ENCODE measurements around the gene DCAF7. TPM values are rescaled to one million over a fixed set of nuclear protein-coding genes. Genes with fewer than 3 reads are reported as not detected.

The DCAF7 gene
- total RNA-seq, 1 experiment from 2014 or later, result 60.4 TPM

GRCh38 chr17:63634816-63635215 lies 84.5 kb downstream of the DCAF7 start:
- H3K27ac ChIP-seq (ENCODE audit: low read length), result no peak overlapping the region
- CTCF ChIA-PET, result no interaction called here

GRCh38 chr17:63635290-63635689 lies 85.0 kb downstream of the DCAF7 start:
- CTCF ChIA-PET, result no interaction called here
- in situ Hi-C loops (cut with HindIII; ENCODE audit: low pct_unique_long_range_greater_than_20kb, low sequenced_read_pairs), result no loop called here
- TF ChIP-seq CTCF (IDR thresholded peaks at IDR 0.05) (no peak), TCF7L2 (IDR thresholded peaks at IDR 0.05; ENCODE audit: low read depth, low read length) (no peak), REST (IDR thresholded peaks at IDR 0.05; ENCODE audit: insufficient read depth in 1 of 2, low read depth in 2 of 2, low read length in 1 of 2) (no peak), SIN3A (IDR thresholded peaks at IDR 0.05; ENCODE audit: borderline replicate concordance, insufficient read depth, low read depth, low read length) (no peak), POLR2AphosphoS5 (IDR thresholded peaks at IDR 0.05; ENCODE audit: low read depth, low read length) (no peak)
- no TSS peak for BruUV-seq (replicated peaks)
- DNase-seq (ENCODE audit: low read depth, low spot score), result no peak
- POLR2A ChIA-PET, result no interaction called here
- H3K27me3 ChIP-seq (ENCODE audit: control insufficient read depth, insufficient read depth, low read length), result no peaks in the 10 kb centered on the region
- H3K9me3 ChIP-seq (ENCODE audit: control insufficient read depth, insufficient read depth, low read depth, low read length), result no peaks in the 10 kb centered on the region
- H3K4me3 ChIP-seq (ENCODE audit: low read depth in 2 of 2, low read length in 2 of 2), result no peak overlapping the region
- H3K36me3 ChIP-seq (ENCODE audit: control insufficient read depth, insufficient read depth, low read length), result no peaks in the 10 kb centered on the region; the same call in 1 of the 2 replicates
- no peaks in the 10 kb centered on the region for H3K4me1 ChIP-seq (ENCODE audit: control insufficient read depth, insufficient read depth, low read length)
- no peak overlapping the region for H3K27ac ChIP-seq (ENCODE audit: low read length)
- ATAC-seq, result no peak
- intact Hi-C loops (cut with micrococcal nuclease; ENCODE audit: unreplicated experiment), result no loop called here

More at GRCh38 chr17:63634816-63635215, 84.5 kb downstream of the DCAF7 start:
- H3K4me1 ChIP-seq (ENCODE audit: control insufficient read depth, insufficient read depth, low read length), result no peaks in the 10 kb centered on the region
- TF ChIP-seq REST (IDR thresholded peaks at IDR 0.05; ENCODE audit: insufficient read depth in 1 of 2, low read depth in 2 of 2, low read length in 1 of 2) (no peak), POLR2AphosphoS5 (IDR thresholded peaks at IDR 0.05; ENCODE audit: low read depth, low read length) (no peak), SIN3A (IDR thresholded peaks at IDR 0.05; ENCODE audit: borderline replicate concordance, insufficient read depth, low read depth, low read length) (no peak), CTCF (IDR thresholded peaks at IDR 0.05) (no peak), TCF7L2 (IDR thresholded peaks at IDR 0.05; ENCODE audit: low read depth, low read length) (no peak)
- in situ Hi-C loops (cut with HindIII; ENCODE audit: low pct_unique_long_range_greater_than_20kb, low sequenced_read_pairs) (no loop called here), intact Hi-C loops (cut with micrococcal nuclease; ENCODE audit: unreplicated experiment) (no loop called here)
- no peaks in the 10 kb centered on the region for H3K9me3 ChIP-seq (ENCODE audit: control insufficient read depth, insufficient read depth, low read depth, low read length)
- no TSS peak for BruUV-seq (replicated peaks)
- ATAC-seq (no peak), DNase-seq (ENCODE audit: low read depth, low spot score) (no peak)
- POLR2A ChIA-PET, result no interaction called here
- H3K4me3 ChIP-seq (ENCODE audit: low read depth in 2 of 2, low read length in 2 of 2), result no peak overlapping the region
- H3K36me3 ChIP-seq (ENCODE audit: control insufficient read depth, insufficient read depth, low read length), result no peaks in the 10 kb centered on the region; the same call in 1 of the 2 replicates
- no peaks in the 10 kb centered on the region for H3K27me3 ChIP-seq (ENCODE audit: control insufficient read depth, insufficient read depth, low read length)
